ENCODE data around the gene ATP8B3. TPM values are rescaled to one million over a fixed set of nuclear protein-coding genes. Genes with fewer than 3 reads are reported as not detected.
"Not testable (repeated sequence)": the region's sequence is repeated elsewhere in the genome, so short reads cannot be mapped to it uniquely, and the experiment has no call there.

The ATP8B3 gene
- total RNA-seq, 2 donors from 2014 or later, result 0.51 to 0.74 TPM

DNA sequence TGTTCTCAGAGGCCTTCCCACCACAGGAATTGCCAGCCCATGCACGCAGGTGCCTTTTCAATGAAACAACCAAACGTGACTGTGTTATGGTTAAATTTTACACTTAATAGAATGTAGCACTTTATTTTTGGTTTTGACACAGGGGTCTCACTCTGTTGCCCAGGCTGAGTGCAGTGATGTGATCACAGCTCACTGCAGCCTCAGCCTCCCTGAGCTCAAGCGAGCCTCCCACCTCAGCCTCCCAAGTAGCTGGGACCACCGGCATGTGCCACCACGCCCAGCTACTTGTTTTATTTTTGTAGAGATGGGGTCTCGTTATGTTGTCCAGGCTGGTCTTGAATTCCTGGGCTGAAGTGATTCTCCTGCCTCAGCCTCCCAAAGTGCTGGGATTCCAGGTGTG, 7.2 kb downstream of the ATP8B3 start:
- no peak overlapping the region for H3K4me3 ChIP-seq
- no peak for DNase-seq (ENCODE audit: low spot score)
- TF ChIP-seq, protein P1, sequence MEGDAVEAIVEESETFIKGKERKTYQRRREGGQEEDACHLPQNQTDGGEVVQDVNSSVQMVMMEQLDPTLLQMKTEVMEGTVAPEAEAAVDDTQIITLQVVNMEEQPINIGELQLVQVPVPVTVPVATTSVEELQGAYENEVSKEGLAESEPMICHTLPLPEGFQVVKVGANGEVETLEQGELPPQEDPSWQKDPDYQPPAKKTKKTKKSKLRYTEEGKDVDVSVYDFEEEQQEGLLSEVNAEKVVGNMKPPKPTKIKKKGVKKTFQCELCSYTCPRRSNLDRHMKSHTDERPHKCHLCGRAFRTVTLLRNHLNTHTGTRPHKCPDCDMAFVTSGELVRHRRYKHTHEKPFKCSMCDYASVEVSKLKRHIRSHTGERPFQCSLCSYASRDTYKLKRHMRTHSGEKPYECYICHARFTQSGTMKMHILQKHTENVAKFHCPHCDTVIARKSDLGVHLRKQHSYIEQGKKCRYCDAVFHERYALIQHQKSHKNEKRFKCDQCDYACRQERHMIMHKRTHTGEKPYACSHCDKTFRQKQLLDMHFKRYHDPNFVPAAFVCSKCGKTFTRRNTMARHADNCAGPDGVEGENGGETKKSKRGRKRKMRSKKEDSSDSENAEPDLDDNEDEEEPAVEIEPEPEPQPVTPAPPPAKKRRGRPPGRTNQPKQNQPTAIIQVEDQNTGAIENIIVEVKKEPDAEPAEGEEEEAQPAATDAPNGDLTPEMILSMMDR (IDR thresholded peaks at IDR 0.05), result no peak

DNA sequence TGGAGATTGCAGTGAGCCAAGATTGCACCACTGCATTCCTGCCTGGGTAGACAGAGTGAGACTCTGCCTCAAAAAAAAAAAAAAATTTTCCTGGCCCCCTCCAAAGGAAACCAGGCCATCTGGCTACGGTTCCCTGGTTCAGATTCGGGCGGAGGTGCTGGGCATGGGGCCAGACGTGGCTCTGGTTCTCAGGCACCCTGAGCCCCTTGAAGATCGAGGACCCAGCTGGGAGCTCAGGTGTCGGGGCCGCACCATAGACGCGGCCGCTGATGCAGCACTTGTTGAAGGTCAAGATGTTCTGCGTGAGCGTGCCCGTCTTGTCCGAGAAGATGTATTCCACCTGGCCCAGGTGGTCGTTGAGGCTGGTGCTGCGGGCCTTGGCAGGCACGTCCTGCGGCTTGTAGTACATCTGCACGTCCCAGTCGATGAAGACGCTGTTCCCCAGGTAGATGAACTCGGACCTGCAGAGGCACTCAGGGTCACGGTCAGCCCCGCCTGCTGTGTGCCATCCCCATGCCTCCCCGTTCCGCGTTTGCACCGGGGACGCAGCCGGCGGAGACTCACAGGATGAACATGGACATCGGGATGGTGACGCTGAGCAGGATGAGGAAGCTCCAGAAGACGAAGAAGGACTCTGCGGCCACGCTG, 12.3 kb downstream of the ATP8B3 start:
- no peaks in the 10 kb centered on the region for H3K27me3 ChIP-seq
- no peak overlapping the region for H3K27ac ChIP-seq
- no peaks in the 10 kb centered on the region for H3K9me3 ChIP-seq
- TF ChIP-seq, protein P1 (IDR thresholded peaks at IDR 0.05), result no peak
- DNase-seq (ENCODE audit: low spot score), result no peak
- no peak overlapping the region for H3K4me3 ChIP-seq
- H3K4me1 ChIP-seq, result peaks cover 0 to 7% of the 10 kb centered on the region in 2 donors
- no peaks in the 10 kb centered on the region for H3K36me3 ChIP-seq

More for the DNA sequence above, 7.2 kb downstream of the ATP8B3 start:
- no peaks in the 10 kb centered on the region for H3K36me3 ChIP-seq
- H3K9me3 ChIP-seq, result no peaks in the 10 kb centered on the region
- H3K27me3 ChIP-seq, result no peaks in the 10 kb centered on the region
- no peak overlapping the region for H3K27ac ChIP-seq
- H3K4me1 ChIP-seq, result no peaks in the 10 kb centered on the region

DNA sequence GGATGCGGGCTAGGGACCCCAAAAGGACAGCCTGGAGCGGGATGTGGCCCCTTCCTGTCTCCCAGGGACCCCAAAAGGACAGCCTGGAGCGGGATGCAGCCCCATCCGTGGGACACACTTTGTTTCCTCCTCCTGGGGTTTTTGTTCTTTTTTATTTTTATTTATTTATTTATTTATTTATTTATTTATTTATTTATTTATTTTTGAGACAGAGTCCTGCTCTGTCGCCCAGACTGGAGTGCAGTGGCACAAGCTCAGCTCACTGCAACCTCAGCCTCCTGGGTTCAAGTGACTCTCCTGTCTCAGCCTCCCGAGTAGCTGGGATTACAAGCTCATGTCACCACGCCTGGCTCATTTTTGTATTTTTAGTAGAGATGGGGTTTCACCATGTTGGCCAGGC, 14.8 kb downstream of the ATP8B3 start:
- H3K4me1 ChIP-seq; H3K27ac ChIP-seq; H3K4me3 ChIP-seq; DNase-seq (ENCODE audit: low spot score); H3K9me3 ChIP-seq; H3K27me3 ChIP-seq; H3K36me3 ChIP-seq: not testable (repeated sequence)

DNA sequence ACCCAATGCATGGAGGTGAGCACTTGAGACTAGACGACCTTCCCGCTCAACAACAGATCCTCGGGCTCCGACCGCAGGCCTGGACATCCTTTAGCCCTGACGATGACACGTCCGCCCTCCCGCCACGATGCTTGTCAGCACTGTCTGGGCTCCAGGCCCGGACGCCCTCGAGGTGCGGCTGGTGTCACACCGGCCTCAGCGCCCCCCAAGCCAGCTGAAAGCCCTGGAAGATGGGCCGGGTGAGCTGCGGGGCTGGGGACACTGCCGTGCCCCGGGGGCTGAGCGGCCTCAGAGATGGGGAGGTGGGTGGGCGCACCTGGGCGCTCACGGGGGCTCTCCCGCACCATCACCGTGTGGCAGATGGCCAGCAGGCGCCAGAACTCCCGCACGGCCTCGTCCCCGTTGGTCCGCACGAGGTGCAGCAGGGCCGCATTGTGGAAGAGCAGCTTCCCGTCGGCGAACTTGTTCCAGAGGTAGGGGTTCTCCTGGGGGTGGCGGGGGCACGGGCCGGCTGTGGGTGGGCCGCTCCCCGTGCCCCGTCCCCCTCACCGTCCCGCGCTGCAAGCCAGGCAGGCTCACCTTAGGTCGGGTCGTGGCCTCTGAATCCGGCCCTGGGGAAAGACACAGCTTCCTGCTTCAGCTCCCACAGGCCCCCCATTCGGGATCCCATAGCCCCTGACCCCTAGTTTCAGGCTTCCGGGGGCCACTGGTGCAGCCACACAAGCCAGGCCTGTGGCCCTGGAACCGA, 15.5 kb downstream of the ATP8B3 start:
- Histone ChIP-seq H3K36me3 (no peaks in the 10 kb centered on the region), H3K4me3 (no peak overlapping the region), H3K27me3 (no peaks in the 10 kb centered on the region), H3K27ac (no peak overlapping the region), H3K4me1 (peaks cover 0 to 7% of the 10 kb centered on the region in 2 donors), H3K9me3 (no peaks in the 10 kb centered on the region)
- TF ChIP-seq, protein P1 (IDR thresholded peaks at IDR 0.05), result no peak
- no peak for DNase-seq (ENCODE audit: low spot score)

DNA sequence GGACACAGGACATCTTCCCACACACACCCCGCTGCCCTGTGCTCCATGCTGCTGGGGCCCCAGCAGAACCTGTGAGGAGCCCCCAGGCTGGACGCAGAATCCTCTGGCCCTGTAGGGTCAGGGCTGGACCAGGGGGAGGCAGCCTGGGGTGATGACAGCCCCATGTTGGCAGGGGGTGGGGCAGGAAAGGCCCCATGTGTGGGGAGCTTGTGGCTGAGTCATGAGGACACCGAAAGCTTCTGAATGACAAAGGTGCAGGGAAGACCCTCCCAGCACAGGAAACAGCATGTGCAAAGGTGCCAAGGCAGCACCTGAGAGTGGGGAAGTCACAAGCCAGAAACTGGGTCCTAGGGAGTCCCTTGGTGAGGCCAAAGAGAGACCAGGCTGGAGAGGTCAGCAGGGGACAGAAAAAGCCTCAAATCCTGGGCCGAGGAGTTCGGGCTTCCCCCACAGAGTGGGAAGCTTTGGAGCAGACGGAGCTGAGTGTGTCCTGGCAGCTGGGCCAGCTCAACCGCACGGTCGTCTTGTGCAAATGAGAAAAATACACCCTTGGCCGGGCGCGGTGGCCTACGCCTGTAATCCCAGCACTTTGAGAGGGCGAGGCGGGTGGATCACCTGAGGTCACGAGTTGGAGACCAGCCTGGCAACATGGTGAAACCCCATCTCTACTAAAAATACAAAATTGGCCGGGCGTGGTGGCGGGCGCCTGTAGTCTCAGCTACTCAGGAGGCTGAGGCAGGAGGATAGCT, 17.5 kb downstream of the ATP8B3 start:
- DNase-seq (ENCODE audit: low spot score), result no peak

More for the DNA sequence above, 17.5 kb downstream of the ATP8B3 start:
- no peaks in the 10 kb centered on the region for H3K27me3 ChIP-seq
- no peaks in the 10 kb centered on the region for H3K9me3 ChIP-seq
- no peak overlapping the region for H3K27ac ChIP-seq
- no peak overlapping the region for H3K4me3 ChIP-seq
- H3K4me1 ChIP-seq, result peaks cover 0 to 10% of the 10 kb centered on the region in 2 donors
- TF ChIP-seq, protein P1 (IDR thresholded peaks at IDR 0.05), result no peak
- H3K36me3 ChIP-seq, result no peaks in the 10 kb centered on the region
